ENCODE data around the gene AWAT2. TPM values are rescaled to one million over a fixed set of nuclear protein-coding genes. Genes with fewer than 3 reads are reported as not detected.

The AWAT2 gene
- total RNA-seq, 4 donors from 2014 or later: not detected

DNA sequence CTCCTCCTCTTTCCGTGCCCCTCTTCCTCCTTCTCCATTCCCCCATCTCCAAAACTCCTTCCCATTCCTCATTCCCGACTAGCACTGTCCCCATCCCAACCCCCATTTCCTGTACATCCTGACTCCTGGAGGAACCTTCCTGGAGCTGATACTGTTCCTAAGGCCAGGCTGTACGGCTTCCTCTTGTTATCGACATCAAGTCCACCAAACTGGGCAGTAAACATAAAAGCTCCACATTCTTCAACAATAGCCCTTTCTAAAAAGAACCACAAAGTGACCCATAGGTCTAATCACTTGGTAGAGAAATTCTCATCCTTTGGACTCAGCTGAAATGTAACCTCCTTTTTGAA is 22.9 kb downstream of the AWAT2 start:
- ATAC-seq: no peak
- Histone ChIP-seq H3K9me3 (no peaks in the 10 kb centered on the region), H3K4me1 (peaks cover 0 to 24% (median 0%) of the 10 kb centered on the region in 3 donors), H3K4me3 (no peak overlapping the region), H3K36me3 (no peaks in the 10 kb centered on the region), H3K27me3 (no peaks in the 10 kb centered on the region), H3K27ac (no peak overlapping the region)
- WGBS, 2 donors (ENCODE audit: low coverage in 1 of 2): 35% methylated on average over 2 of the region's 4 CpGs; no CpG with 5 or more reads in 1 of the 2 donors
- TF ChIP-seq POLR2A (IDR thresholded peaks at IDR 0.05): no peak
- no peak for TF ChIP-seq POLR2AphosphoS5 (IDR thresholded peaks at IDR 0.05)
- no peak for TF ChIP-seq EP300 (IDR thresholded peaks at IDR 0.05)
- TF ChIP-seq, protein P1, sequence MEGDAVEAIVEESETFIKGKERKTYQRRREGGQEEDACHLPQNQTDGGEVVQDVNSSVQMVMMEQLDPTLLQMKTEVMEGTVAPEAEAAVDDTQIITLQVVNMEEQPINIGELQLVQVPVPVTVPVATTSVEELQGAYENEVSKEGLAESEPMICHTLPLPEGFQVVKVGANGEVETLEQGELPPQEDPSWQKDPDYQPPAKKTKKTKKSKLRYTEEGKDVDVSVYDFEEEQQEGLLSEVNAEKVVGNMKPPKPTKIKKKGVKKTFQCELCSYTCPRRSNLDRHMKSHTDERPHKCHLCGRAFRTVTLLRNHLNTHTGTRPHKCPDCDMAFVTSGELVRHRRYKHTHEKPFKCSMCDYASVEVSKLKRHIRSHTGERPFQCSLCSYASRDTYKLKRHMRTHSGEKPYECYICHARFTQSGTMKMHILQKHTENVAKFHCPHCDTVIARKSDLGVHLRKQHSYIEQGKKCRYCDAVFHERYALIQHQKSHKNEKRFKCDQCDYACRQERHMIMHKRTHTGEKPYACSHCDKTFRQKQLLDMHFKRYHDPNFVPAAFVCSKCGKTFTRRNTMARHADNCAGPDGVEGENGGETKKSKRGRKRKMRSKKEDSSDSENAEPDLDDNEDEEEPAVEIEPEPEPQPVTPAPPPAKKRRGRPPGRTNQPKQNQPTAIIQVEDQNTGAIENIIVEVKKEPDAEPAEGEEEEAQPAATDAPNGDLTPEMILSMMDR (IDR thresholded peaks at IDR 0.05): no peak

DNA sequence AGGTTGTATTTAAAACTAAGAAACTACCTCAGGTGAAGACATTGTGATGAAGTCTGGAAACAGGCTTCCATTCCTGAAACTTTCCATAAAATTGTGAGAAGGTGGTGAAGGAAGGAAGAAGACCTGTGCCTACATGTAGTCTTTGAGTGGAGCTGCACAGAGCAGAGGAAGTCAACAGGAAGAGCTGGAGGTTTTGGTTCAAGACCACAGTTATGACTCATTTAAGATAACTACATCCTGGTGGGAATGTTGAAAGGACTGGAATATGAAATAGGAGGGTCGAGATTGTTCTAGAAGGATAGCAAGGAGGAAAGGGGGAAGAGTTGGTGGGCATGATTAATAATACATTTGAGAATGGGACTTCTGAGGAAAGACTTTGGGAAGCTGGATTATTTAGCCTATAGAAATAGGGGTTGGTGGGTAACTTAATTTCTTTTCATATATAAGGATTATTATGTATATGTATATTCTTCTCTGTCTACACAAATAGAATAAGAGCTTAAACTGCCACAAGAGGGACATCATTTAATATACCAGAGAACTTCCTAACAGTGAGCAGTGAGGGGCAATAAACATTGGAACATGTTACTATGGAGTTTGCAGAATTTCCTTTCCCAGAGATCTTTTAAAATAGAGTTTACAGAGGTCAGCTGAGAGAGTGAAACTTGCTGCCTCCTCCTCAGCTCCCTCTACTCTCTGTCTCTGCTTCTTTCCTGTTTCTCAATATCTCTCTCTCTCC is 23.5 kb downstream of the AWAT2 start:
- 63% methylated on average over 1 of the region's 1 CpG; no CpG with 5 or more reads in 1 of the 2 donors for WGBS, 2 donors (ENCODE audit: low coverage in 1 of 2)
- no peak overlapping the region for H3K4me3 ChIP-seq
- H3K27me3 ChIP-seq: no peaks in the 10 kb centered on the region
- H3K9me3 ChIP-seq: no peaks in the 10 kb centered on the region
- no peak for ATAC-seq
- no peaks in the 10 kb centered on the region for H3K36me3 ChIP-seq
- no peak overlapping the region for H3K27ac ChIP-seq
- H3K4me1 ChIP-seq: peaks cover 0 to 24% (median 0%) of the 10 kb centered on the region in 3 donors
- TF ChIP-seq POLR2AphosphoS5 (IDR thresholded peaks at IDR 0.05) (no peak), EP300 (IDR thresholded peaks at IDR 0.05) (no peak), POLR2A (IDR thresholded peaks at IDR 0.05) (no peak)
- TF ChIP-seq, protein P1 (IDR thresholded peaks at IDR 0.05): no peak

- 0% methylated on average over 1 of the region's 1 CpG; no CpG with 5 or more reads in 1 of the 2 donors for WGBS, 2 donors (ENCODE audit: low coverage in 1 of 2)
Measured at GRCh38 chrX:70025464-70025863, 24.3 kb downstream of the AWAT2 start.

DNA sequence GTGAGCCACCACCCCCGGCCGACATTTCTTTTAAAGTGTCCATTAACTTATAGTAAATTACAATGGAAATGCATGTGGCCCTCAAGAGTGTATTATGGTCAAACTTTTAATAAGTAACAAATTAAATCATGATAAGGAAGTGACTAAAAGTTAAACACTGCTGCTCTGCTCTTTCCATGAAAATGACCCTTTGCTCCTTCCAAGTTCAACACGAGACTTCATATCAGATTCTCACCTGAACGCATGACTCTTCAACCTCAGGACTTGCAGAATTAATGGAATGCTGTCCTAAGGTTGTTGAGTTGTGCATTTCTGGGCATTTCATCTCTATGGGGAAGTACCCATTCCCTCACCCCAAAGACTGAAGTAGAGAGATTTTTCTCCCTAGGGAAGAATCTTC is 27.1 kb downstream of the AWAT2 start:
- Histone ChIP-seq H3K27ac (no peak overlapping the region), H3K9me3 (no peaks in the 10 kb centered on the region), H3K4me3 (no peak overlapping the region), H3K4me1 (peaks cover 0 to 24% (median 0%) of the 10 kb centered on the region in 3 donors), H3K27me3 (no peaks in the 10 kb centered on the region), H3K36me3 (no peaks in the 10 kb centered on the region)
- no peak for ATAC-seq
- TF ChIP-seq POLR2AphosphoS5 (IDR thresholded peaks at IDR 0.05): no peak
- TF ChIP-seq, protein P1 (IDR thresholded peaks at IDR 0.05): no peak
- WGBS, 2 donors (ENCODE audit: low coverage in 1 of 2): 60 to 100% methylated on average over 1 of the region's 4 CpGs

More at GRCh38 chrX:70025464-70025863, 24.3 kb downstream of the AWAT2 start:
- H3K27me3 ChIP-seq: no peaks in the 10 kb centered on the region
- H3K27ac ChIP-seq: no peak overlapping the region
- no peak overlapping the region for H3K4me3 ChIP-seq
- H3K4me1 ChIP-seq: peaks cover 0 to 24% (median 0%) of the 10 kb centered on the region in 3 donors
- no peaks in the 10 kb centered on the region for H3K36me3 ChIP-seq
- no peaks in the 10 kb centered on the region for H3K9me3 ChIP-seq
- ATAC-seq: no peak
- TF ChIP-seq POLR2AphosphoS5 (IDR thresholded peaks at IDR 0.05) (no peak), EP300 (IDR thresholded peaks at IDR 0.05) (no peak), POLR2A (IDR thresholded peaks at IDR 0.05) (no peak)
- TF ChIP-seq, protein P1 (IDR thresholded peaks at IDR 0.05): no peak

- Histone ChIP-seq H3K36me3 (no peaks in the 10 kb centered on the region), H3K27ac (no peak overlapping the region), H3K27me3 (no peaks in the 10 kb centered on the region), H3K4me1 (peaks cover 0 to 17% (median 0%) of the 10 kb centered on the region in 3 donors), H3K9me3 (no peaks in the 10 kb centered on the region), H3K4me3 (no peak overlapping the region)
- WGBS, 2 donors (ENCODE audit: low coverage in 1 of 2): 83 to 100% methylated on average over 1 to 2 of the region's 2 CpGs
- ATAC-seq: no peak
- no peak for TF ChIP-seq POLR2A (IDR thresholded peaks at IDR 0.05)
- no peak for TF ChIP-seq POLR2AphosphoS5 (IDR thresholded peaks at IDR 0.05)
- no peak for TF ChIP-seq EP300 (IDR thresholded peaks at IDR 0.05)
- TF ChIP-seq, protein P1 (IDR thresholded peaks at IDR 0.05): no peak
Measured at GRCh38 chrX:70016513-70016912, 33.2 kb downstream of the AWAT2 start.
